ENCODE results near the gene GTPBP4. TPM values are rescaled to one million over a fixed set of nuclear protein-coding genes. Genes with fewer than 3 reads are reported as not detected.

Gene GTPBP4
- total RNA-seq, 6 experiments from 2014 or later, result 6.6 to 18.6 (median 15.4) TPM

GRCh38 chr10:962342-962741 is 25.9 kb upstream of the GTPBP4 start:
- DNase-seq, result no peak
- H3K27me3 ChIP-seq, result no peaks in the 10 kb centered on the region
- H3K27ac ChIP-seq, result no peak overlapping the region
- no peak for ATAC-seq
- 94% methylated on average over 2 of the region's 3 CpGs for WGBS (ENCODE audit: insufficient coverage, low coverage, low lambda C conversion rate, missing lambda C conversion rate)
- TF ChIP-seq POLR2A (IDR thresholded peaks at IDR 0.05) (no peak), CTCF (IDR thresholded peaks at IDR 0.05) (no peak)
- H3K9me3 ChIP-seq, result no peaks in the 10 kb centered on the region
- H3K4me3 ChIP-seq, result no peak overlapping the region
- H3K36me3 ChIP-seq, result no peaks in the 10 kb centered on the region
- intact Hi-C loops (cut with DNase I), result no loop called here
- H3K4me1 ChIP-seq, result no peaks in the 10 kb centered on the region

GRCh38 chr10:963186-963585 is 25.0 kb upstream of the GTPBP4 start:
- whole genome bisulfite sequencing (ENCODE audit: insufficient coverage, low coverage, low lambda C conversion rate, missing lambda C conversion rate), result 85% methylated on average over 3 of the region's 5 CpGs
- no peak for DNase-seq
- intact Hi-C loops (cut with DNase I), result no loop called here
- Histone ChIP-seq H3K36me3 (no peaks in the 10 kb centered on the region), H3K4me1 (no peaks in the 10 kb centered on the region), H3K9me3 (no peaks in the 10 kb centered on the region), H3K4me3 (no peak overlapping the region), H3K27ac (no peak overlapping the region), H3K27me3 (no peaks in the 10 kb centered on the region)
- TF ChIP-seq CTCF (IDR thresholded peaks at IDR 0.05) (no peak), POLR2A (IDR thresholded peaks at IDR 0.05) (no peak)
- no peak for ATAC-seq

- TF ChIP-seq POLR2A (IDR thresholded peaks at IDR 0.05) (no peak), CTCF (IDR thresholded peaks at IDR 0.05) (no peak)
- WGBS (ENCODE audit: insufficient coverage, low coverage, low lambda C conversion rate, missing lambda C conversion rate), result 77% methylated on average over 3 of the region's 4 CpGs
- Histone ChIP-seq H3K9me3 (no peaks in the 10 kb centered on the region), H3K27me3 (no peaks in the 10 kb centered on the region), H3K4me3 (no peak overlapping the region), H3K27ac (no peak overlapping the region), H3K4me1 (no peaks in the 10 kb centered on the region), H3K36me3 (no peaks in the 10 kb centered on the region)
- intact Hi-C loops (cut with DNase I), result no loop called here
- DNase-seq, result no peak
- ATAC-seq, result no peak
Measured at GRCh38 chr10:963655-964054, 24.6 kb upstream of the GTPBP4 start.

GRCh38 chr10:964321-964987 is 23.8 kb upstream of the GTPBP4 start:
- 44% methylated on average over 6 of the region's 15 CpGs for WGBS (ENCODE audit: insufficient coverage, low coverage, low lambda C conversion rate, missing lambda C conversion rate)
- intact Hi-C loops (cut with DNase I), result no loop called here
- TF ChIP-seq POLR2A (IDR thresholded peaks at IDR 0.05), result no peak
- TF ChIP-seq CTCF (IDR thresholded peaks at IDR 0.05), result no peak
- Histone ChIP-seq H3K4me3 (no peak overlapping the region), H3K9me3 (no peaks in the 10 kb centered on the region), H3K4me1 (no peaks in the 10 kb centered on the region), H3K27me3 (no peaks in the 10 kb centered on the region), H3K36me3 (no peaks in the 10 kb centered on the region), H3K27ac (no peak overlapping the region)
- DNase-seq (no peak), ATAC-seq (peak in 1 of 4 donors; percentile 27)

Measured in right lobe of liver (tissue), 6 donors.